Activated CD4-positive, alpha-beta memory T cell treated with anti-CD3 and anti-CD28 coated beads for 36 hours (primary cell): ENCODE measurements around the gene ESYT3. TPM values are rescaled to one million over a fixed set of nuclear protein-coding genes. Genes with fewer than 3 reads are reported as not detected.
A peak's percentile ranks its signal among the peaks of the same experiment; 100 is the strongest.
"Not testable (repeated sequence)": the region's sequence is repeated elsewhere in the genome, so short reads cannot be mapped to it uniquely, and the experiment has no call there.

ENCODE experiments used
- CTCF ChIA-PET: fragments of 350-600 bp; sonication (Branson Sonifier 250); formaldehyde crosslinking; loops from one replicate; lab custom pipeline; 2021; ENCODE audit warnings: antibody characterized with exemption, inconsistent platforms; lab: Charles Lee
- POLR2A ChIA-PET: fragments of 350-600 bp; sonication (Branson Sonifier 250); formaldehyde crosslinking; loops from one replicate; lab custom pipeline; 2021; ENCODE audit warnings: antibody characterized with exemption; lab: Charles Lee
- DNase-seq: peaks from one replicate; pipeline ENCODE4 v3.0.0-alpha.2; 2020
- H3K27ac Mint-ChIP-seq: one replicate; pipeline ENCODE4 v1.8.0; 2021; ENCODE audit warnings: mixed read lengths
- H3K27me3 Mint-ChIP-seq: one replicate; pipeline ENCODE4 v1.8.0; 2021; ENCODE audit warnings: mixed read lengths
- H3K36me3 Mint-ChIP-seq: one replicate; pipeline ENCODE4 v1.8.0; 2021; ENCODE audit warnings: mixed read lengths
- H3K4me1 Mint-ChIP-seq: one replicate; pipeline ENCODE4 v1.8.0; 2021; ENCODE audit warnings: low read depth, mixed read lengths
- H3K4me3 Mint-ChIP-seq: one replicate; pipeline ENCODE4 v1.8.0; 2021; ENCODE audit warnings: mild to moderate bottlenecking, mixed read lengths
- H3K9me3 Mint-ChIP-seq: one replicate; pipeline ENCODE4 v1.8.0; 2021; ENCODE audit warnings: mixed read lengths
- intact Hi-C: fragments of 100-400 bp; cut with micrococcal nuclease; formaldehyde crosslinking; loops from one replicate; pipeline ENCODE4 v1.15.1; 2023
- total RNA-seq, 2 experiments: library from RNA; stranded (reverse); gene quantifications; one replicate each; pipeline ENCODE4 v1.2.3, GENCODE V29; 2021

Gene ESYT3
- total RNA-seq, 2 experiments from 2014 or later, result 0.17 to 0.19 TPM

GRCh38 chr3:138416236-138416635 lies 18.2 kb upstream of the ESYT3 start:
- H3K4me1 Mint-ChIP-seq, DNase-seq, H3K36me3 Mint-ChIP-seq, H3K27ac Mint-ChIP-seq, H3K9me3 Mint-ChIP-seq, POLR2A ChIA-PET, H3K4me3 Mint-ChIP-seq, H3K27me3 Mint-ChIP-seq: not testable (repeated sequence)
- intact Hi-C loops, result loop anchor here (10.0 kb wide), 1 partner anchor 231 kb away; the partner anchor contains the start of gene ARMC8
- CTCF ChIA-PET, result interaction anchor here (0.6 to 5.4 kb wide), 7 partner anchors 10 to 696 kb away, joined by 3 to 52 read pairs (median 5); partner anchors contain the start of gene ESYT3

- ChIA-PET POLR2A (no interaction called here), CTCF (interaction anchor here (0.6 to 5.4 kb wide), 38 partner anchors 9 to 1311 kb away, joined by 3 to 52 read pairs (median 4); partner anchors contain the start of genes CEP70 and ESYT3)
- DNase-seq, result peak; percentile 74
- Mint-ChIP-seq H3K4me3 (no peak overlapping the region), H3K27me3 (peaks cover 9% of the 10 kb centered on the region), H3K4me1 (no peaks in the 10 kb centered on the region), H3K9me3 (peaks cover 2% of the 10 kb centered on the region), H3K27ac (no peak overlapping the region), H3K36me3 (no peaks in the 10 kb centered on the region)
- intact Hi-C loops, result loop anchor here (1.0 to 10.0 kb wide), 2 partner anchors 233 to 506 kb away; partner anchors contain the start of gene ARMC8
Observed at GRCh38 chr3:138417559-138417982, 16.8 kb upstream of the ESYT3 start.

DNA sequence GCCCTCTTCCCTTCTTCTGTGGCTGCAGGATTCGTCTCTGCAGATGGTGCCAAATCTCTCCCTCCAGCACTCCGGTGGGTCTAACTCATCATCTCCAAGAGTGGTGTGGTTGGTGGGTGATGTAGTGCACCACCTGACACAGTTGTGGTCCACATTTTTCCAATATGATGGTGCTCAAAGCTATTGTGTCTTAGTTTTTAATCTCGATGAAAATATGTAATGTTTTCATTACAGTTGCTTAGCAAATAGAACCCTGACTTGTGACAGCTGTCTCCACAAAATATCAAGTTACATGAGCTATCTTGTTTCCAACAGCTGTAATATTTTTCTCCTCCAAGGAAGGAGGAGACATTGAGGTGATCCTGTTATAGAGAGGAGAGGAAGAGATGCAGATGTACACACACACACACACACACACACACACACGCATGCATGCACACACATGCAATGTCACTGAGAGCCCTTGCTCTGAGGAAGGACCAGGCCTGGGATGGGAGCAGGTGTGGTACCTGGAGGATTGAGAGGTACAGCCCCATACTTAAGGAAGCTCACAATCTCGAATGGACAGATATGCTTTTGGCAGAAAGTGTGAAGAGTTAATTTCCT lies 15.7 kb upstream of the ESYT3 start:
- H3K4me1 Mint-ChIP-seq, result no peaks in the 10 kb centered on the region
- H3K4me3 Mint-ChIP-seq, result no peak overlapping the region
- CTCF ChIA-PET, result interaction anchor here (0.7 to 5.4 kb wide), 11 partner anchors 10 to 910 kb away, joined by 3 to 52 read pairs (median 9); partner anchors contain the start of gene ESYT3
- peaks cover 2% of the 10 kb centered on the region for H3K9me3 Mint-ChIP-seq
- H3K36me3 Mint-ChIP-seq, result no peaks in the 10 kb centered on the region
- no peak for DNase-seq
- intact Hi-C loops, result loop anchor here (10.0 kb wide), 1 partner anchor 234 kb away; the partner anchor contains the start of gene ARMC8
- POLR2A ChIA-PET, result no interaction called here
- peaks cover 9% of the 10 kb centered on the region for H3K27me3 Mint-ChIP-seq
- H3K27ac Mint-ChIP-seq, result no peak overlapping the region

- H3K9me3 Mint-ChIP-seq, result peaks cover 2% of the 10 kb centered on the region
- H3K36me3 Mint-ChIP-seq, result no peaks in the 10 kb centered on the region
- CTCF ChIA-PET, result no interaction called here
- H3K27ac Mint-ChIP-seq, result no peak overlapping the region
- POLR2A ChIA-PET, result no interaction called here
- H3K4me1 Mint-ChIP-seq, result no peaks in the 10 kb centered on the region
- intact Hi-C loops, result no loop called here
- H3K27me3 Mint-ChIP-seq, result peaks cover 7% of the 10 kb centered on the region
- no peak for DNase-seq
- no peak overlapping the region for H3K4me3 Mint-ChIP-seq
Observed at GRCh38 chr3:138423316-138423715, 11.1 kb upstream of the ESYT3 start.

GRCh38 chr3:138424323-138424722 lies 10.1 kb upstream of the ESYT3 start:
- POLR2A ChIA-PET, result interaction anchor here (0.5 kb wide), 1 partner anchor 308 kb away, joined by 3 read pairs; no protein-coding TSS in a partner anchor
- Mint-ChIP-seq H3K4me1 (no peaks in the 10 kb centered on the region), H3K4me3 (no peak overlapping the region), H3K27me3 (peaks cover 7% of the 10 kb centered on the region), H3K36me3 (no peaks in the 10 kb centered on the region), H3K9me3 (peaks cover 2% of the 10 kb centered on the region), H3K27ac (no peak overlapping the region)
- CTCF ChIA-PET, result no interaction called here
- DNase-seq, result no peak
- intact Hi-C loops, result no loop called here

GRCh38 chr3:138426211-138426610 lies 8.2 kb upstream of the ESYT3 start:
- DNase-seq, result no peak
- Mint-ChIP-seq H3K9me3 (peaks cover 2% of the 10 kb centered on the region), H3K4me3 (no peak overlapping the region), H3K36me3 (no peaks in the 10 kb centered on the region), H3K27ac (no peak overlapping the region), H3K4me1 (no peaks in the 10 kb centered on the region), H3K27me3 (peaks cover 6% of the 10 kb centered on the region)
- ChIA-PET POLR2A (no interaction called here), CTCF (interaction anchor here (1.7 kb wide), 1 partner anchor 9 kb away, joined by 6 read pairs; no protein-coding TSS in a partner anchor)
- intact Hi-C loops, result no loop called here

DNA sequence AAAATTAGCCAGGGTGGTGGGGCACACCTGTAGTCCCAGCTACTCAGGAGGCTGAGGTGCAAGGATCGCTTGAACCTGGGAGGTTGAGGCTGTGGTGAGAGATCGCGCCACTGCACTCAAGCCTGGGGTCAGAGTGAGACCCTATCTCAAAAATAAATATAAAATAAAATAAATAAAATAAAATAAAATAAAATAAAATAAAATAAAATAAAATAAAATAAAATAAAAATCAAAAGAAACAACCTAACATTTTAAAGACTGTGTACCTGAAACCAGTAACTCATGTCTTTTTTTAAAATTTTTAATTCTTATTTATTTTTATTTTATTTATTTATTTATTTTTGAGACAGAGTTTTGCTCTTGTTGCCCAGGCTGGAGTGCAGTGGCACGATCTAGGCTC lies 7.7 kb upstream of the ESYT3 start:
- POLR2A ChIA-PET, H3K36me3 Mint-ChIP-seq, DNase-seq, H3K27ac Mint-ChIP-seq, H3K27me3 Mint-ChIP-seq, H3K4me1 Mint-ChIP-seq, H3K9me3 Mint-ChIP-seq, H3K4me3 Mint-ChIP-seq, intact Hi-C loops: not testable (repeated sequence)
- CTCF ChIA-PET, result interaction anchor here (1.7 kb wide), 1 partner anchor 9 kb away, joined by 6 read pairs; no protein-coding TSS in a partner anchor

GRCh38 chr3:138429665-138430064 lies 4.8 kb upstream of the ESYT3 start:
- Mint-ChIP-seq H3K36me3 (no peaks in the 10 kb centered on the region), H3K4me3 (no peak overlapping the region), H3K27me3 (peaks cover 21% of the 10 kb centered on the region), H3K4me1 (peaks cover 8% of the 10 kb centered on the region), H3K9me3 (no peaks in the 10 kb centered on the region), H3K27ac (no peak overlapping the region)
- POLR2A ChIA-PET, result no interaction called here
- DNase-seq, result no peak
- CTCF ChIA-PET, result interaction anchor here (2.3 to 3.9 kb wide), 2 partner anchors 12 to 506 kb away, joined by 6 to 15 read pairs; no protein-coding TSS in a partner anchor
- intact Hi-C loops, result loop anchor here (5.0 kb wide), 2 partner anchors 163 to 508 kb away; partner anchors contain the start of gene CEP70

GRCh38 chr3:138432576-138433240 lies 1.7 kb upstream of the ESYT3 start:
- no peak overlapping the region for H3K4me3 Mint-ChIP-seq
- peaks cover 10% of the 10 kb centered on the region for H3K4me1 Mint-ChIP-seq

DNA sequence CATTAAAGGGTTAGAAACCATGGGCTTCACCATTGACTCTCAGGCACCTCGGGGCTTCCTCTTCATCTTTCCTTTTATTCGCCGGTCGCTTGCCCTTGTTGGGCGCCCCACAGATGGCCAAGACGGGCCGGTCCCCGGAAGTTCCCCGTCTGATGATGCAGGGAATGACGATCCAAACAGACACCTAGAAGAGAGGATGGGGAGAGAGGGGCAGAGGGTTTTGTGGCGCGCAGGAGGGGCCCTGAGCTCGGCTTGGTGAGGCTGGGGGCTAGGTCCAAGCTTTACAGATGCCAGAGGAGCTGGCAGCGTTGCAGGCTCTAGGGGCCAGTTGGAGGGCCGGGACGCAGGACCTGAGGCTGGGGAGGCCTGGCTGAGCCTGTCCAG lies 532 bp upstream of the ESYT3 start:
- intact Hi-C loops, result loop anchor here (5.0 kb wide), 2 partner anchors 158 to 503 kb away; partner anchors contain the start of gene CEP70
- H3K9me3 Mint-ChIP-seq, result no peaks in the 10 kb centered on the region
- no peak overlapping the region for H3K27ac Mint-ChIP-seq
- no peaks in the 10 kb centered on the region for H3K36me3 Mint-ChIP-seq
- CTCF ChIA-PET, result interaction anchor here (0.7 to 3.3 kb wide), 5 partner anchors 17 to 481 kb away, joined by 3 to 24 read pairs (median 5); no protein-coding TSS in a partner anchor
- POLR2A ChIA-PET, result interaction anchor here (1.1 to 1.3 kb wide), 2 partner anchors 160 to 401 kb away, joined by 3 to 6 read pairs; partner anchors contain the start of genes CEP70 and PIK3CB
- peaks cover 10% of the 10 kb centered on the region for H3K4me1 Mint-ChIP-seq
- H3K27me3 Mint-ChIP-seq, result peaks cover 47% of the 10 kb centered on the region
- DNase-seq, result no peak
- H3K4me3 Mint-ChIP-seq, result peak overlapping the region; percentile 45

More at GRCh38 chr3:138432576-138433240, 1.7 kb upstream of the ESYT3 start:
- peaks cover 40% of the 10 kb centered on the region for H3K27me3 Mint-ChIP-seq
- H3K9me3 Mint-ChIP-seq, result no peaks in the 10 kb centered on the region
- POLR2A ChIA-PET, result no interaction called here
- intact Hi-C loops, result loop anchor here (5.0 kb wide), 2 partner anchors 160 to 505 kb away; partner anchors contain the start of gene CEP70
- no peak overlapping the region for H3K27ac Mint-ChIP-seq
- CTCF ChIA-PET, result interaction anchor here (0.9 to 3.3 kb wide), 2 partner anchors 12 to 15 kb away, joined by 3 to 24 read pairs; no protein-coding TSS in a partner anchor
- no peak for DNase-seq
- no peaks in the 10 kb centered on the region for H3K36me3 Mint-ChIP-seq

DNA sequence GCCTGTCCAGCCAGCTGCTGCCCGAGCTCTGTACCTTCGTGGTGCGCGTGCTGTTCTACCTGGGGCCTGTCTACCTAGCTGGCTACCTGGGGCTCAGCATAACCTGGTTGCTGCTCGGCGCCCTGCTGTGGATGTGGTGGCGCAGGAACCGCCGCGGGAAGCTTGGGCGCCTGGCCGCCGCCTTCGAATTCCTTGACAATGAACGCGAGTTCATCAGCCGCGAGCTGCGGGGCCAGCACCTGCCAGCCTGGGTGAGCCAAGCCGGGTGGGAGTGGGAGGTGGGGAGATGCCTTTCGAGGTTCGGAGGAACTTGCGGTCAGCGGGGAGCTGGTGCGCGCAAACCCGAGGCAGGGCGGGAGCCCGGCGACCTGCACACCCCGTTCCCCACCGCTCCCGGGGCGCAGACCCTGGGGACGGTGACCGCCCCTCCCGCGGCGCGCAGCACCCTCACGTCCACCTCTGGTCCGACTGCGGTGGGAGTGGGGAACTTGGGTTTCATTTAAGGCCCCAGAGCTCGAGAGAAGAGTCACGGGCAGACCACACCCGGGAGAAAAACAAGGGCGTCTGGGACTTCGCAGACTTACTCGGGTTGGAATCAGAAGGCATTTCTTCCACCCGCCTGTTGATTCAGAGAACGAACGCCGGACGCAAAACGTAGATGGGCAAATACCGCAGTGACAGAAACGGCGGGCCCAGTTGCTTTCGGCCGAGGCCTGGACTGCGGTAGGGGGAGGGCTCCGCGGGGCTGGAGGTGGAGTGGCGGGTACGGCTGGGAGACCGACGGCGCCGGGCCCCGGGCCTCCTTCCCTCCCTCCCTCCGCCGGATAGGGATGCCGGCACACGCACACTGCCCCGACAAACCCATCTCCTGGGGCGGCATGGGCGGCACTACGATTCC lies 708 bp downstream of the ESYT3 start:
- peak overlapping the region; percentile 43 for H3K4me3 Mint-ChIP-seq
- H3K36me3 Mint-ChIP-seq, result no peaks in the 10 kb centered on the region
- ChIA-PET POLR2A (interaction anchor here (0.8 to 1.3 kb wide), 2 partner anchors 159 to 248 kb away, joined by 3 to 6 read pairs; partner anchors contain the start of genes ARMC8 and CEP70), CTCF (interaction anchor here (1.1 to 3.3 kb wide), 4 partner anchors 18 to 480 kb away, joined by 4 to 24 read pairs (median 6); no protein-coding TSS in a partner anchor)
- intact Hi-C loops, result loop anchor here (5.0 kb wide), 2 partner anchors 157 to 502 kb away; partner anchors contain the start of gene CEP70
- no peaks in the 10 kb centered on the region for H3K9me3 Mint-ChIP-seq
- DNase-seq, result no peak
- H3K27ac Mint-ChIP-seq, result no peak overlapping the region
- peaks cover 50% of the 10 kb centered on the region for H3K27me3 Mint-ChIP-seq
- H3K4me1 Mint-ChIP-seq, result peaks cover 10% of the 10 kb centered on the region
